Dendritic cell treated with granulocyte-macrophage colony-stimulating factor and Interleukin-4, amounts not matched to agents 40 ng/mL and 50 ng/mL, for 4 days (primary cell): ENCODE data around the gene PSORS1C1.
"Not testable (repeated sequence)": the region's sequence is repeated elsewhere in the genome, so short reads cannot be mapped to it uniquely, and the experiment has no call there.

ENCODE experiments used
- H3K27ac Mint-ChIP-seq: one replicate; pipeline ENCODE4 v1.8.0; 2022; ENCODE audit warnings: mild to moderate bottlenecking, mixed read lengths
- H3K27me3 Mint-ChIP-seq: one replicate; pipeline ENCODE4 v1.8.0; 2022; ENCODE audit warnings: mild to moderate bottlenecking, mixed read lengths
- H3K36me3 Mint-ChIP-seq: one replicate; pipeline ENCODE4 v1.8.0; 2022; ENCODE audit warnings: low read depth, mixed read lengths
- H3K4me1 Mint-ChIP-seq: one replicate; pipeline ENCODE4 v1.8.0; 2022; ENCODE audit warnings: low read depth, mixed read lengths
- H3K4me3 Mint-ChIP-seq: one replicate; pipeline ENCODE4 v1.8.0; 2022; ENCODE audit warnings: mild to moderate bottlenecking, moderate library complexity, mixed read lengths
- H3K9me3 Mint-ChIP-seq: one replicate; pipeline ENCODE4 v1.8.0; 2022; ENCODE audit warnings: mixed read lengths
- intact Hi-C: fragments of 100-400 bp; cut with micrococcal nuclease; formaldehyde crosslinking; loops from one replicate; pipeline ENCODE4 v1.15.0; 2022

The PSORS1C1 gene

GRCh38 chr6:31165064-31165832, 50.6 kb downstream of the PSORS1C1 start:
- H3K4me3 Mint-ChIP-seq, H3K36me3 Mint-ChIP-seq: not testable (repeated sequence)

GRCh38 chr6:31165986-31166385, 51.4 kb downstream of the PSORS1C1 start:
- H3K4me3 Mint-ChIP-seq = no peak overlapping the region
- no peaks in the 10 kb centered on the region for H3K27me3 Mint-ChIP-seq
- no peaks in the 10 kb centered on the region for H3K36me3 Mint-ChIP-seq
- intact Hi-C loops = no loop called here
- H3K27ac Mint-ChIP-seq = no peak overlapping the region
- no peaks in the 10 kb centered on the region for H3K9me3 Mint-ChIP-seq
- no peaks in the 10 kb centered on the region for H3K4me1 Mint-ChIP-seq

More at GRCh38 chr6:31165064-31165832, 50.6 kb downstream of the PSORS1C1 start:
- H3K27me3 Mint-ChIP-seq, intact Hi-C loops, H3K9me3 Mint-ChIP-seq, H3K4me1 Mint-ChIP-seq, H3K27ac Mint-ChIP-seq: not testable (repeated sequence)

- Mint-ChIP-seq H3K27ac (no peak overlapping the region), H3K9me3 (no peaks in the 10 kb centered on the region), H3K4me3 (no peak overlapping the region), H3K36me3 (no peaks in the 10 kb centered on the region), H3K4me1 (no peaks in the 10 kb centered on the region), H3K27me3 (no peaks in the 10 kb centered on the region)
- intact Hi-C loops = no loop called here
Observed at GRCh38 chr6:31168606-31169005, 54.0 kb downstream of the PSORS1C1 start.

- intact Hi-C loops = no loop called here
- H3K9me3 Mint-ChIP-seq = no peaks in the 10 kb centered on the region
- no peak overlapping the region for H3K4me3 Mint-ChIP-seq
- H3K36me3 Mint-ChIP-seq = no peaks in the 10 kb centered on the region
- no peaks in the 10 kb centered on the region for H3K27me3 Mint-ChIP-seq
- no peaks in the 10 kb centered on the region for H3K4me1 Mint-ChIP-seq
- no peak overlapping the region for H3K27ac Mint-ChIP-seq
Observed at GRCh38 chr6:31169123-31169857, 54.7 kb downstream of the PSORS1C1 start.

GRCh38 chr6:31169858-31170599, 55.4 kb downstream of the PSORS1C1 start:
- H3K4me1 Mint-ChIP-seq, H3K27me3 Mint-ChIP-seq, H3K9me3 Mint-ChIP-seq, intact Hi-C loops, H3K36me3 Mint-ChIP-seq, H3K4me3 Mint-ChIP-seq, H3K27ac Mint-ChIP-seq: not testable (repeated sequence)

GRCh38 chr6:31170600-31170881, 55.9 kb downstream of the PSORS1C1 start, which contains the start of gene POU5F1:
TSS of gene POU5F1 (minus strand) at chr6:31170682. CDS start at chr6:31170620, 62 bp downstream.
- Mint-ChIP-seq H3K9me3 (no peaks in the 10 kb centered on the region), H3K27me3 (no peaks in the 10 kb centered on the region), H3K27ac (no peak within 1 kb of the TSS), H3K36me3 (peaks cover 7% of the 10 kb centered on the region), H3K4me3 (no peak within 1 kb of the TSS), H3K4me1 (no peaks in the 10 kb centered on the region)
- intact Hi-C loops = no loop called here

GRCh38 chr6:31170987-31171671, 56.5 kb downstream of the PSORS1C1 start:
- peaks cover 13% of the 10 kb centered on the region for H3K36me3 Mint-ChIP-seq
- no peaks in the 10 kb centered on the region for H3K27me3 Mint-ChIP-seq
- intact Hi-C loops = no loop called here
- H3K4me1 Mint-ChIP-seq = no peaks in the 10 kb centered on the region
- H3K27ac Mint-ChIP-seq = no peak overlapping the region
- H3K4me3 Mint-ChIP-seq = no peak overlapping the region
- H3K9me3 Mint-ChIP-seq = no peaks in the 10 kb centered on the region

GRCh38 chr6:31171931-31172905, 57.6 kb downstream of the PSORS1C1 start:
- intact Hi-C loops = no loop called here
- no peaks in the 10 kb centered on the region for H3K4me1 Mint-ChIP-seq
- H3K36me3 Mint-ChIP-seq = peaks cover 15% of the 10 kb centered on the region
- H3K27me3 Mint-ChIP-seq = no peaks in the 10 kb centered on the region
- no peak overlapping the region for H3K4me3 Mint-ChIP-seq
- no peaks in the 10 kb centered on the region for H3K9me3 Mint-ChIP-seq
- no peak overlapping the region for H3K27ac Mint-ChIP-seq

GRCh38 chr6:31172973-31173384, 58.4 kb downstream of the PSORS1C1 start:
- intact Hi-C loops = no loop called here
- H3K27me3 Mint-ChIP-seq = no peaks in the 10 kb centered on the region
- no peaks in the 10 kb centered on the region for H3K9me3 Mint-ChIP-seq
- H3K4me3 Mint-ChIP-seq = no peak overlapping the region
- H3K27ac Mint-ChIP-seq = no peak overlapping the region
- no peaks in the 10 kb centered on the region for H3K4me1 Mint-ChIP-seq
- H3K36me3 Mint-ChIP-seq = peaks cover 22% of the 10 kb centered on the region

- intact Hi-C loops = no loop called here
- no peak overlapping the region for H3K4me3 Mint-ChIP-seq
- H3K36me3 Mint-ChIP-seq = peaks cover 23% of the 10 kb centered on the region
- H3K27me3 Mint-ChIP-seq = no peaks in the 10 kb centered on the region
- H3K4me1 Mint-ChIP-seq = peaks cover 4% of the 10 kb centered on the region
- H3K9me3 Mint-ChIP-seq = no peaks in the 10 kb centered on the region
- H3K27ac Mint-ChIP-seq = no peak overlapping the region
Observed at GRCh38 chr6:31173406-31173805, 58.8 kb downstream of the PSORS1C1 start.

GRCh38 chr6:31174378-31174777, 59.8 kb downstream of the PSORS1C1 start:
- H3K9me3 Mint-ChIP-seq = no peaks in the 10 kb centered on the region
- no peak overlapping the region for H3K4me3 Mint-ChIP-seq
- no peak overlapping the region for H3K27ac Mint-ChIP-seq
- intact Hi-C loops = no loop called here
- H3K27me3 Mint-ChIP-seq = no peaks in the 10 kb centered on the region
- H3K4me1 Mint-ChIP-seq = peaks cover 14% of the 10 kb centered on the region
- H3K36me3 Mint-ChIP-seq = peaks cover 23% of the 10 kb centered on the region

GRCh38 chr6:31175971-31176370, 61.4 kb downstream of the PSORS1C1 start:
- Mint-ChIP-seq H3K4me1 (peaks cover 18% of the 10 kb centered on the region), H3K9me3 (no peaks in the 10 kb centered on the region), H3K27me3 (no peaks in the 10 kb centered on the region), H3K4me3 (no peak overlapping the region), H3K27ac (no peak overlapping the region), H3K36me3 (peaks cover 30% of the 10 kb centered on the region)
- intact Hi-C loops = no loop called here
